ENCODE results near the gene CYS1. TPM values are rescaled to one million over a fixed set of nuclear protein-coding genes. Genes with fewer than 3 reads are reported as not detected.

CYS1 gene
- total and polyA plus RNA-seq, 8 donors, result 0.60 to 18.8 (median 15.8) TPM

- no peak overlapping the region for H3K27ac ChIP-seq
These were observed 23.8 kb downstream of the CYS1 start for GRCh38 chr2:10056439-10056838.

GRCh38 chr2:10054976-10055375, 25.2 kb downstream of the CYS1 start:
- ATAC-seq (no peak), DNase-seq (peak in 1 of 4 donors; percentile 35)
- Histone ChIP-seq H3K4me1 (peaks cover 8 to 49% of the 10 kb centered on the region in 2 donors), H3K9me3 (no peaks in the 10 kb centered on the region), H3K27ac (no peak overlapping the region), H3K27me3 (no peaks in the 10 kb centered on the region), H3K4me3 (no peak overlapping the region), H3K36me3 (peaks cover 0 to 40% of the 10 kb centered on the region in 2 donors)
- intact Hi-C loops (cut with DNase I), result no loop called here
- no peak for TF ChIP-seq CTCF (IDR thresholded peaks at IDR 0.05)

More at GRCh38 chr2:10056439-10056838, 23.8 kb downstream of the CYS1 start:
- no peaks in the 10 kb centered on the region for H3K27me3 ChIP-seq
- peaks cover 8 to 54% of the 10 kb centered on the region in 2 donors for H3K4me1 ChIP-seq
- H3K9me3 ChIP-seq, result no peaks in the 10 kb centered on the region
- TF ChIP-seq CTCF (IDR thresholded peaks at IDR 0.05), result no peak
- intact Hi-C loops (cut with DNase I), result no loop called here
- H3K4me3 ChIP-seq, result no peak overlapping the region
- peaks cover 0 to 33% of the 10 kb centered on the region in 2 donors for H3K36me3 ChIP-seq
- ATAC-seq (no peak), DNase-seq (peak in 1 of 4 donors; percentile 43)

GRCh38 chr2:10054424-10054823, 25.8 kb downstream of the CYS1 start:
- TF ChIP-seq CTCF (IDR thresholded peaks at IDR 0.05), result no peak
- DNase-seq (peak in 1 of 4 donors; percentile 61), ATAC-seq (no peak)
- Histone ChIP-seq H3K36me3 (peaks cover 0 to 46% of the 10 kb centered on the region in 2 donors), H3K4me1 (peaks cover 8 to 54% of the 10 kb centered on the region in 2 donors), H3K27me3 (no peaks in the 10 kb centered on the region), H3K9me3 (no peaks in the 10 kb centered on the region), H3K4me3 (no peak overlapping the region), H3K27ac (no peak overlapping the region)
- intact Hi-C loops (cut with DNase I), result no loop called here

- no peak for TF ChIP-seq CTCF (IDR thresholded peaks at IDR 0.05)
- DNase-seq (peak in 1 of 4 donors; percentile 46), ATAC-seq (no peak)
- no peaks in the 10 kb centered on the region for H3K9me3 ChIP-seq
- H3K27me3 ChIP-seq, result no peaks in the 10 kb centered on the region
- H3K4me3 ChIP-seq, result no peak overlapping the region
- peaks cover 10 to 63% of the 10 kb centered on the region in 2 donors for H3K4me1 ChIP-seq
- H3K36me3 ChIP-seq, result peaks cover 0 to 53% of the 10 kb centered on the region in 2 donors
- no peak overlapping the region for H3K27ac ChIP-seq
- intact Hi-C loops (cut with DNase I), result no loop called here
These were observed 26.9 kb downstream of the CYS1 start for GRCh38 chr2:10053351-10053750.

GRCh38 chr2:10052216-10052615, 28.0 kb downstream of the CYS1 start:
- no peak for ATAC-seq
- no peaks in the 10 kb centered on the region for H3K9me3 ChIP-seq
- H3K36me3 ChIP-seq, result peaks cover 0 to 65% of the 10 kb centered on the region in 2 donors
- DNase-seq, result peak in 1 of 4 donors; percentile 45
- intact Hi-C loops (cut with DNase I), result no loop called here
- H3K27ac ChIP-seq, result no peak overlapping the region
- no peaks in the 10 kb centered on the region for H3K27me3 ChIP-seq
- no peak overlapping the region for H3K4me3 ChIP-seq
- no peak for TF ChIP-seq CTCF (IDR thresholded peaks at IDR 0.05)
- H3K4me1 ChIP-seq, result peaks cover 4 to 66% of the 10 kb centered on the region in 2 donors

Measured in left lung (tissue), 10 donors.